HG03439 (cell line): ENCODE measurements around the gene IL24.
A peak's percentile ranks its signal among the peaks of the same experiment; 100 is the strongest.
"Not testable (repeated sequence)": the region's sequence is repeated elsewhere in the genome, so short reads cannot be mapped to it uniquely, and the experiment has no call there.

Experiments
- ATAC-seq: cut with Tn5 transposase; IDR thresholded peaks from one replicate; pipeline ENCODE4 v1.9.1; 2021; ENCODE audit warnings: mild to moderate bottlenecking, moderate library complexity; ENCODE audit not compliant: unreplicated experiment

The IL24 gene

DNA sequence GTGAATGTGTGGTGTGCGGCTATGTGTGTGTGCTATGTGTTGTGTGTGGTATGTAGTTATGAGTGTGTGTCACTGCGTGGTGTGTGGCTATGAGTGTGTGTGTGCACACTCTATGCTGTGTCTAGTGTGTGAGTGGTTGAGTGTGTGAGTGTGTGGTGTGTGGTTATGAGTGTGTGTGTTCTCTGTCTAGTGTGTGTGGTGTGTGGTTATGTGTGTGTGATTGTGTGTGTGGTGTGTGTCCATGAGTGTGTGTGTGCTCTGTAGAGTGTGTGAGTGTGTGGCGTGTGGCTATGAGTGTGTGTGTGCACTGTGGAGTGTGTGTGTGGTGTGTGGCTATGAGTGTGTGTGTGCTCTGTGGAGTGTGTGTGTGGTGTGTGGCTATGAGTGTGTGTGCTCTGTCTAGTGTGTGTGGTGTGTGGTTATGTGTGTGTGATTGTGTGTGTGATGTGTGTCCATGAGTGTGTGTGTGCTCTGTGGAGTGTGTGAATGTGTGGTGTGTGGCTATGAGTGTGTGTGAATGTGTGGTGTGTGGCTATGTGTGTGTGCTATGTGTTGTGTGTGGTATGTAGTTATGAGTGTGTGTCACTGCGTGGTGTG, 26.8 kb downstream of the IL24 start:
- not testable (repeated sequence) for ATAC-seq

- peak; percentile 23 for ATAC-seq
Observed at GRCh38 chr1:206924592-206925105, 27.4 kb downstream of the IL24 start.

- ATAC-seq: peak; percentile 54
Observed at GRCh38 chr1:206925106-206925736, 28.0 kb downstream of the IL24 start.

- ATAC-seq: no peak
Observed at GRCh38 chr1:206926286-206926685, 29.0 kb downstream of the IL24 start.

GRCh38 chr1:206929524-206929923, 32.3 kb downstream of the IL24 start:
- no peak for ATAC-seq

DNA sequence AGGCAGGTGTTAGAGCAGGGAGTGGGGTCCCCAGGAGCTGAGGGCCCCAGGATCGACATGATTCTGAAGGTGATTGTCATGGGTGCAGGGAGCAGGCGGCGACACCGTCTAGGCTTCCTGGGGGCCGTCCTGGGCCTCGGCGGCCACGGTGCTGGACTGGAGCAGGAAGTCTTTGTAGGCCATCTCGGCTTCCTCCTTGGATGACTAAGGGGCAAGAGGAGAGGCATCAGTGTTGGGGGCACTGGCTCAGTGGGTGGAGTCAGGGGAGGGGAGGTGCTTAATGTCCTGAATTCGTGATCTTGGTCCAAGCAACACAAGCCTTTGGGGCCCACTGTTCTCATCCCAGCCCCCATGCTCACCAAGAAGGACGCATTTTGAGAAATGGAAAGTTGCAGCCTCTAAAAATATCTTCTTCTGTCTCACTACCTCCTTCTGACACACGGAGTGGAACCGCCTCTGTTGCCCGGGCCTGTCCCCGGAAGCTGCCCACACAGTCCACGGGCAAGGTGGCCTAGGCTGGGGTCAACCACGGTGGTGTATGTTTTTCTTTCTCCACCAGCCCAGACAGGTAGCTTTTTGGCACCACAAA, 33.1 kb downstream of the IL24 start:
- peak; percentile 72 for ATAC-seq

- no peak for ATAC-seq
Observed at GRCh38 chr1:206931709-206932108, 34.5 kb downstream of the IL24 start.

DNA sequence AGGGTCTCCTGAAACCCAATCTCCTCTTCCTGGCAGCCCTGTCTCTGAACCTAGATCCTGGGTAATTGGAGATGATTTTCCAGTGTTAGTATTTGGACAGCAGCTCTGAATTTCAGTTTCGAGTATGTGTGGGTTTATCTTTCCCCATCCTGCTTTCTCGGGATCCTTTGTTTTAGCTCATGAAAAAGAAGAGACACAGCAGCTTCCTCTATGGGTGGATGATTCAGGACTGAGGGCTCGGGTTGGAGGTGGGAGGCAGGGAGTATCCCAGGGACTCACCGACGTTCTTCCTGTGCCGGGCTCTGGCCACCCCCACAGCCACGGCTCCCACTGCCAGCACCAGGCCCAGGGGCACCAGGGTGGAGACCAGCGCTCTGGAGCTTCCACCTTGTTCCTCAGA, 34.9 kb downstream of the IL24 start:
- no peak for ATAC-seq

DNA sequence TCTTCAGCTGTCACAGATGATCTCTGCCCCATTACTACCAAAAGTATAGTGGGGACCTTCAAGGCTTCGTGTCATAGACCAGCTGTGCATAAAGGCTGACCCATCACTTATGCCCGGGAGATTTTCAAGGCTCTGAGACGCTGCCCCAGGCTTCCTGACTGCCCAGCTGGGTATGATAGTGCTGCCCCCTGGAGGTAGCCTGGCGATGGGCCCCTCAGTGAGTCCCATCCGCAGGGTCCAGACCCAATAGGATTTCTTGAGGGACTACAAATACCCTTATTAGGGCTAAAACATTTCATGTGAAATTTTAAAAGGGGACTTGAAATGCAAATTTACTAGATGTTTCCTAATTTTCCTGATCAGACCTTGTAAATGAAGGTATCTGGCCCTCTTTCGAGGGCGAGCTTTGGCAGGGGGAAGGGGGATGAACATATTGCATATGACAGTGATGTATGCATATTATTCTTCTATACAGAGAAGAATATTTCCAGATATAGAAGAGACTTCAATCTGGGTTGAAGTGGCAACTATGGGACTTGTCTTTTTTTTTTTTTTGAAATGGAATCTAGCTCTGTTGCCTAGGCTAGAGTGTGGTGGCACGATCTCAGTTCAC, 36.2 kb downstream of the IL24 start:
- ATAC-seq: no peak

GRCh38 chr1:206935491-206936067, 38.3 kb downstream of the IL24 start:
- ATAC-seq: no peak

GRCh38 chr1:206937425-206937824, 40.2 kb downstream of the IL24 start:
- no peak for ATAC-seq

- ATAC-seq: no peak
Observed at GRCh38 chr1:206939131-206939530, 41.9 kb downstream of the IL24 start.

GRCh38 chr1:206939841-206940587, 42.8 kb downstream of the IL24 start:
- no peak for ATAC-seq

DNA sequence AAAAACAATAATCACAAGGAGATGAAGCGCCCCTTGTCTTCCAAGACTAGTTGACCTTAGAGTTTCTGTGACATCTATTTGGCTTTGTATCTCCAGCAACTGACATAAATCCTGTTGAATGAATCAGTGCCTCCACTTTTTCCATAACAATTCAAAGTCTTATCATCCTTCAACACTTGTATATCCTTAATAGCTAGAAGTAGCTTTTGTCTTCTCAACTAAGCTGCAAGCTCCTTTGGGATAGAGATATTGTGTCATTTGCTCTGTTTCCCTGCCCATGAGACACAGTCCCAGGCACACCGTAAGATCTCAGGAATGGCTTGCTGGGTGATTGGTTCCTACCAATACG, 43.3 kb downstream of the IL24 start:
- no peak for ATAC-seq

- no peak for ATAC-seq
Observed at GRCh38 chr1:206941766-206942418, 44.6 kb downstream of the IL24 start.

DNA sequence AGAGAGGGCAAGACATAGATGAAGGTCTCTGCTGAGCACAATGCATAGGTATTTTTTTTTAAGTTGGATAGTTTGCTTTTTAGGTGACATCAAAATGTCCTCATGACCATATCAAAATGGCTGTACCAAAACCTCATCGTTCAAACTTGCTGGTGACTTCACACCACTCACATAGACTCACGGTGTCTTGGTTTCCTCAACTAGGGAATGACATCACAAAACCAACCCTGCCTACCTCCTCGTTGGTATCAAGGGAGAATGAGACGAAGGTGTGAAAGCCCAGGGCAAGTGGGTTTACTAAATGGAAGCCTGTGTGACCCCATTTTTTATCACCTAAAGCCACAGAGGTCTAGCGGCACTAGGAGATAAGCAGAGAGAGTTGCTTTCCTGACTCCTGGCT, 47.5 kb downstream of the IL24 start:
- no peak for ATAC-seq

GRCh38 chr1:206945779-206946178, 48.5 kb downstream of the IL24 start:
- ATAC-seq: no peak

DNA sequence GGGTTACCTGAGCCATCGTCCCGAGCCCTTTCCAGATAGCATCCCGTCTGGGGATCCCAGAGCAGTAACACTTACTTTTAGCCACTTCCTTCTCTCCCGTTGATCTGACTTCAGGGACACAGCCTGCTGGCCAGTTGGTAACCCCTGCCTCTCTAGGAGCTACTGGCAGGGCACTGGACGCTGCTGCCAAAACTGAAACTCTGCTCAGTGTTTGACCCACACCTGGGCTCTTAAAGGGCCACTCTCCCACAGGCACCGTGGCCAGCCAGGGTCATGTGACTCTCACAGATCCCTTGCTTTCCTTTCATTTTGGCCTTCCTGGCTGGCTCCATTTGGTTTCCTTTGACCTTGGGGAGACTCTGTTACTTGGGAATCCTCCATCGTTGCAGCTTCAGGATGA, 49.0 kb downstream of the IL24 start, which contains the start of gene PIGR:
PIGR (minus strand) TSS at position 206 of the 400 bp plus-strand sequence. CDS start 5,935 bp downstream, outside the sequence.
- ATAC-seq: no peak

DNA sequence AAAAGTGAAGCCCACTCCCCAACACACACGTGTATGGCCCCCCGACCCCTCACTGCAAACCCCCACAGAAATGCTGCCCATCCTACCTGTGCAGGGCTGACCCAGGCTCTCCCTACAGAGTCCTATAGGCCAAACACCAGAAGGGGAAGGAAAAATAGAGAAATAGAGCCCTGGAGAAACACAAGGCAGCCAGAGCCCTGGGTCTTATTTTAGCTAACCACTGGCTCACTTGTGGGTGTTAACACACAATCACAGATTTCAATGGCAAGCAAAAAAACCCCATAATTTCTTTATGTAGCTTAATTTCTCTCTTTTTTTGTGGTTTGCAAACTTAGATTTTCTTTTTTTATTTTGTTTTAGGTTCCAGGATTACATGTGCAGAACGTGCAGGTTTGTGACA, 50.0 kb downstream of the IL24 start:
- ATAC-seq: no peak

- ATAC-seq: no peak
Observed at GRCh38 chr1:206949208-206949607, 52.0 kb downstream of the IL24 start.
